HL-60 (cell line): ENCODE measurements around the gene BAIAP2.

Experiments used
- DNase-seq, 2 experiments: peaks; one replicate each; pipeline ENCODE4 v3.0.0-alpha.2; 2010 to 2020; ENCODE audit warnings: low read depth in 1 of 2, low spot score in 1 of 2
- H3K27ac ChIP-seq: fragments of 250-450 bp; sonication (Bioruptor Pico); replicated peaks from 2 replicates; pipeline ENCODE4 v1.5.1; 2020; ENCODE audit warnings: mild to moderate bottlenecking, moderate library complexity
- H3K27me3 ChIP-seq: fragments of 250-450 bp; sonication (Bioruptor Pico); 2 replicates; pipeline ENCODE4 v1.5.1; 2021; ENCODE audit warnings: mild to moderate bottlenecking, moderate library complexity; ENCODE audit not compliant: insufficient read depth, poor library complexity, severe bottlenecking
- H3K4me3 ChIP-seq: replicated peaks from 2 replicates; pipeline ENCODE4 v1.5.1; 2011; ENCODE audit warnings: mild to moderate bottlenecking, control low read depth, low read length; ENCODE audit not compliant: insufficient read depth
- GABPA ChIP-seq: IDR thresholded peaks from 2 replicates; pipeline ENCODE4 v1.6.1; 2012; ENCODE audit warnings: low read depth
- POLR2AphosphoS5 ChIP-seq: IDR thresholded peaks from 2 replicates; pipeline ENCODE4 v1.6.1; 2012; ENCODE audit warnings: low read depth
- SPI1 ChIP-seq: IDR thresholded peaks from 2 replicates; pipeline ENCODE4 v1.6.1; 2012; ENCODE audit warnings: low read depth, mild to moderate bottlenecking, borderline replicate concordance
- TF ChIP-seq, protein P1 (sequence below): IDR thresholded peaks from one replicate; pipeline ENCODE4 v1.5.1; 2011; ENCODE audit warnings: low read length, control low read depth, inconsistent platforms; ENCODE audit not compliant: insufficient read depth
- TF ChIP-seq, protein P2 (sequence below): IDR thresholded peaks from 2 replicates; pipeline ENCODE4 v1.6.1; 2012; ENCODE audit warnings: low read depth; ENCODE audit not compliant: insufficient replicate concordance

The BAIAP2 gene

DNA sequence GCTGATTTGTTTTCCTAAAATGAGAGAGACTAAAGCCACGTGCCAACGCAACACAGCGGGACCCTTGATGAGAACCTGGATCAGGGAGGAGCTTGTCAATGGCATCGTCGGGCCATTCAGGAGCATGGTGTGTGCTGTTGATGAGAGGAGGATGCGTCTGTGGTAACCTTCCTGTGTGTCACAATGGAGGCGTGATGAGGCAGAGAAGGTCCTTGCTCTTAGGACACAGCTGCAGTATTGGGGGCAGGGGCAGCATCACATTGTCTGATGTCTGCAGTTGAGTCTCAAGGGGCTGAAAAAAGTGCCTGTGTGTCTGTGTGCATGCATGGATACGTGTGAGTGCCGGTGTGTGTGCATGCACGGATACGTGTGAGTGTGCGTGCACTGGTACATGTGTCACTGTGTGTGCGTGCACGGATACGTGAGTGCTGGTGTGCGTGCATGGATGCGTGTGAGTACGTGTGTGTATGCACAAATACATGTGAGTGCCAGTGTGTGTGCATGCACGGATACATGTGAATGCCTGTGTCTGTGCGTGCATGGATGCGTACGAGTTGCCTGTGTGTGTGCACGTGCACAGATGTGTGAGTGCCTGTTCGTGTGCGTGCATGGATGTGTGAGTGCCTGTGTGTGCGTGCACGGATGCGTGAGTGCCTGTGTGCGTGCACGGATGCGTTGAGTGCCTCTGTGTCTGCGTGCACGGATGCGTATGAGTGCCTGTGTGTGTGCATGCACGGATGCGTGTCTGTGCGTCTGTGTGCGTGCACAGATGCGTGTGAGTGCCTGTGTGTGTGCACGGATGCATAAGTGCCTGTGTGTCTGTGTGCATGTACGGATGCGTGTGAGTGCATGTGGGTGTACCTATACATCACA is 39.3 kb downstream of the BAIAP2 start:
- no peak overlapping the region for H3K4me3 ChIP-seq
- peak in 1 of 2 experiments; percentile 33 for DNase-seq
- TF ChIP-seq POLR2AphosphoS5 (no peak), SPI1 (no peak), GABPA (no peak)
- TF ChIP-seq, protein P1, sequence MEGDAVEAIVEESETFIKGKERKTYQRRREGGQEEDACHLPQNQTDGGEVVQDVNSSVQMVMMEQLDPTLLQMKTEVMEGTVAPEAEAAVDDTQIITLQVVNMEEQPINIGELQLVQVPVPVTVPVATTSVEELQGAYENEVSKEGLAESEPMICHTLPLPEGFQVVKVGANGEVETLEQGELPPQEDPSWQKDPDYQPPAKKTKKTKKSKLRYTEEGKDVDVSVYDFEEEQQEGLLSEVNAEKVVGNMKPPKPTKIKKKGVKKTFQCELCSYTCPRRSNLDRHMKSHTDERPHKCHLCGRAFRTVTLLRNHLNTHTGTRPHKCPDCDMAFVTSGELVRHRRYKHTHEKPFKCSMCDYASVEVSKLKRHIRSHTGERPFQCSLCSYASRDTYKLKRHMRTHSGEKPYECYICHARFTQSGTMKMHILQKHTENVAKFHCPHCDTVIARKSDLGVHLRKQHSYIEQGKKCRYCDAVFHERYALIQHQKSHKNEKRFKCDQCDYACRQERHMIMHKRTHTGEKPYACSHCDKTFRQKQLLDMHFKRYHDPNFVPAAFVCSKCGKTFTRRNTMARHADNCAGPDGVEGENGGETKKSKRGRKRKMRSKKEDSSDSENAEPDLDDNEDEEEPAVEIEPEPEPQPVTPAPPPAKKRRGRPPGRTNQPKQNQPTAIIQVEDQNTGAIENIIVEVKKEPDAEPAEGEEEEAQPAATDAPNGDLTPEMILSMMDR, result no peak
- TF ChIP-seq, protein P2, sequence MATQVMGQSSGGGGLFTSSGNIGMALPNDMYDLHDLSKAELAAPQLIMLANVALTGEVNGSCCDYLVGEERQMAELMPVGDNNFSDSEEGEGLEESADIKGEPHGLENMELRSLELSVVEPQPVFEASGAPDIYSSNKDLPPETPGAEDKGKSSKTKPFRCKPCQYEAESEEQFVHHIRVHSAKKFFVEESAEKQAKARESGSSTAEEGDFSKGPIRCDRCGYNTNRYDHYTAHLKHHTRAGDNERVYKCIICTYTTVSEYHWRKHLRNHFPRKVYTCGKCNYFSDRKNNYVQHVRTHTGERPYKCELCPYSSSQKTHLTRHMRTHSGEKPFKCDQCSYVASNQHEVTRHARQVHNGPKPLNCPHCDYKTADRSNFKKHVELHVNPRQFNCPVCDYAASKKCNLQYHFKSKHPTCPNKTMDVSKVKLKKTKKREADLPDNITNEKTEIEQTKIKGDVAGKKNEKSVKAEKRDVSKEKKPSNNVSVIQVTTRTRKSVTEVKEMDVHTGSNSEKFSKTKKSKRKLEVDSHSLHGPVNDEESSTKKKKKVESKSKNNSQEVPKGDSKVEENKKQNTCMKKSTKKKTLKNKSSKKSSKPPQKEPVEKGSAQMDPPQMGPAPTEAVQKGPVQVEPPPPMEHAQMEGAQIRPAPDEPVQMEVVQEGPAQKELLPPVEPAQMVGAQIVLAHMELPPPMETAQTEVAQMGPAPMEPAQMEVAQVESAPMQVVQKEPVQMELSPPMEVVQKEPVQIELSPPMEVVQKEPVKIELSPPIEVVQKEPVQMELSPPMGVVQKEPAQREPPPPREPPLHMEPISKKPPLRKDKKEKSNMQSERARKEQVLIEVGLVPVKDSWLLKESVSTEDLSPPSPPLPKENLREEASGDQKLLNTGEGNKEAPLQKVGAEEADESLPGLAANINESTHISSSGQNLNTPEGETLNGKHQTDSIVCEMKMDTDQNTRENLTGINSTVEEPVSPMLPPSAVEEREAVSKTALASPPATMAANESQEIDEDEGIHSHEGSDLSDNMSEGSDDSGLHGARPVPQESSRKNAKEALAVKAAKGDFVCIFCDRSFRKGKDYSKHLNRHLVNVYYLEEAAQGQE, result no peak
- H3K27me3 ChIP-seq, result no peaks in the 10 kb centered on the region
- H3K27ac ChIP-seq, result no peak overlapping the region

DNA sequence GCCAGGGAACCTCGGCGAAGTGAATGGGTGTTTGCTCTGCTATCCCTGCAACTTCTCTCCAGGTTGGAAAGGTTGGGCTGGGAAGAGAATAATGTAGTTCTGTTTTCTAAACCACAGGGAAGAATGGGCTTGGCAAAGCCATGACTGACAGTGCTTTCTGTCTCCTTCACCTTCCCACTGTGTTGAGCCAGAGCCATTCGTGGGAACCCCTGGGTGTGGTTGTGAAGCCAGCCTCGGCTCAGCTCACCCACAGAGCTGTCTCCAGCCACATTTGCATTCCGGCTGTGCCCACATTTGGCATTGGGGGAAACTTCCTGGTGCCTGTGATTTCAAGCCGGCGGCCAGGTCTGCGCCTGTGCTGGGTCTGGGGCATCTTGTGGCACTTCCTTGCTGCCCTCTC is 39.9 kb downstream of the BAIAP2 start:
- Histone ChIP-seq H3K4me3 (no peak overlapping the region), H3K27me3 (no peaks in the 10 kb centered on the region), H3K27ac (no peak overlapping the region)
- no peak for TF ChIP-seq SPI1
- no peak for TF ChIP-seq GABPA
- TF ChIP-seq, protein P2, result no peak
- TF ChIP-seq, protein P1, result no peak
- no peak for TF ChIP-seq POLR2AphosphoS5
- DNase-seq, result no peak

DNA sequence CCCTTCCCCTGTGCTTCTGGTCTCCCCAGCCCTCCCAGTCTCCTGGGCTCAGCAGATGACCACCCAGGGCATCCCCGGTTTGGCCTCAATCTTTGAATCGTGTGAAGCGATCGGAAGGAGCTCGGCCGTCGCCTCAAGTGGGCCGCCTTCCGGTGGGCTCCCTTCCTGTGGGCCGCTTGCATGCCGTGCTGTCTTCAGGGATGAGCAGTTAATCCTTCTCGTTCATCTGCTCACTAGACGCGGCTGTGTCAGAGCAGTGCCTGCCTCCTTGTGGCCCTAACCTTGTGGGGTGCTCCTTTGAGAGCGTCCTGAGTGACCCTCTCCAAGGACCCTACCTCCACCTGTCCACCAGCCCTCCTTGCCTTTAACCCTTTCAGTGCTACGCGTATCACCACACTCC is 40.4 kb downstream of the BAIAP2 start:
- Histone ChIP-seq H3K27me3 (no peaks in the 10 kb centered on the region), H3K4me3 (no peak overlapping the region), H3K27ac (no peak overlapping the region)
- TF ChIP-seq POLR2AphosphoS5 (no peak), GABPA (no peak), SPI1 (no peak)
- TF ChIP-seq, protein P2, result no peak
- TF ChIP-seq, protein P1, result no peak
- no peak for DNase-seq
